Activated CD4-positive, alpha-beta T cell treated with anti-CD3 and anti-CD28 coated beads for 48 hours (primary cell): Measurements from ENCODE around the gene COBL.
A peak's percentile ranks its signal among the peaks of the same experiment; 100 is the strongest.

ENCODE experiments used
- DNase-seq: peaks from one replicate; pipeline ENCODE4 v3.0.0-alpha.2; 2020

Gene COBL, protein sequence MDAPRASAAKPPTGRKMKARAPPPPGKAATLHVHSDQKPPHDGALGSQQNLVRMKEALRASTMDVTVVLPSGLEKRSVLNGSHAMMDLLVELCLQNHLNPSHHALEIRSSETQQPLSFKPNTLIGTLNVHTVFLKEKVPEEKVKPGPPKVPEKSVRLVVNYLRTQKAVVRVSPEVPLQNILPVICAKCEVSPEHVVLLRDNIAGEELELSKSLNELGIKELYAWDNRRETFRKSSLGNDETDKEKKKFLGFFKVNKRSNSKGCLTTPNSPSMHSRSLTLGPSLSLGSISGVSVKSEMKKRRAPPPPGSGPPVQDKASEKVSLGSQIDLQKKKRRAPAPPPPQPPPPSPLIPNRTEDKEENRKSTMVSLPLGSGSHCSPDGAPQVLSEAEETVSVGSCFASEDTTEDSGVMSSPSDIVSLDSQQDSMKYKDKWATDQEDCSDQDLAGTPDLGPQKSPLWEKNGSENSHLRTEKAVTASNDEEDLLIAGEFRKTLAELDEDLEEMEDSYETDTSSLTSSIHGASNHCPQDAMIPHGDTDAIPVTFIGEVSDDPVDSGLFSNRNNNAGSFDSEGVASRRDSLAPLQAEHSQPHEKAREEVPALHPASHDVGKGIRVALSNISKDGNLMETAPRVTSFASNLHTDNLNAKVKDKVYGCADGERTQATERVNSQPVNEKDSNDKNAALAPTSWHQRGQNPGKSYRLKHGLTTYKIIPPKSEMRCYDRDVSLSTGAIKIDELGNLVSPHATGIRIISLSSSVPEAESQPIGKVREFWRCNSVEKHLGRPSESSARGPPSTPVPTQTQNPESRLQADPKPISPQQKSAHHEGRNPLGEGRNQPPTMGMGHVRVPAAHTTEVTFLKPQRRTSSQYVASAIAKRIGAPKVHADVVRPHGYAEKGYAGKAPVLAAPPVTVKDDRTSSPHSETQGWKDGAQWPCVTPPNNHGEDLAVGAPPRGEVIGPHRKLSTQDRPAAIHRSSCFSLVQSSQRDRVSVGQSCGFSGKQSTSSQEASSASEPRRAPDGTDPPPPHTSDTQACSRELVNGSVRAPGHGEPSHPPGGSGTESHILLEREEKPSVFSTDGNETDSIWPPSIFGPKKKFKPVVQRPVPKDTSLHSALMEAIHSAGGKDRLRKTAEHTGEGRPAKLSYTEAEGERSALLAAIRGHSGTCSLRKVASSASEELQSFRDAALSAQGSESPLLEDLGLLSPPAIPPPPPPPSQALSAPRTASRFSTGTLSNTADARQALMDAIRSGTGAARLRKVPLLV

DNA sequence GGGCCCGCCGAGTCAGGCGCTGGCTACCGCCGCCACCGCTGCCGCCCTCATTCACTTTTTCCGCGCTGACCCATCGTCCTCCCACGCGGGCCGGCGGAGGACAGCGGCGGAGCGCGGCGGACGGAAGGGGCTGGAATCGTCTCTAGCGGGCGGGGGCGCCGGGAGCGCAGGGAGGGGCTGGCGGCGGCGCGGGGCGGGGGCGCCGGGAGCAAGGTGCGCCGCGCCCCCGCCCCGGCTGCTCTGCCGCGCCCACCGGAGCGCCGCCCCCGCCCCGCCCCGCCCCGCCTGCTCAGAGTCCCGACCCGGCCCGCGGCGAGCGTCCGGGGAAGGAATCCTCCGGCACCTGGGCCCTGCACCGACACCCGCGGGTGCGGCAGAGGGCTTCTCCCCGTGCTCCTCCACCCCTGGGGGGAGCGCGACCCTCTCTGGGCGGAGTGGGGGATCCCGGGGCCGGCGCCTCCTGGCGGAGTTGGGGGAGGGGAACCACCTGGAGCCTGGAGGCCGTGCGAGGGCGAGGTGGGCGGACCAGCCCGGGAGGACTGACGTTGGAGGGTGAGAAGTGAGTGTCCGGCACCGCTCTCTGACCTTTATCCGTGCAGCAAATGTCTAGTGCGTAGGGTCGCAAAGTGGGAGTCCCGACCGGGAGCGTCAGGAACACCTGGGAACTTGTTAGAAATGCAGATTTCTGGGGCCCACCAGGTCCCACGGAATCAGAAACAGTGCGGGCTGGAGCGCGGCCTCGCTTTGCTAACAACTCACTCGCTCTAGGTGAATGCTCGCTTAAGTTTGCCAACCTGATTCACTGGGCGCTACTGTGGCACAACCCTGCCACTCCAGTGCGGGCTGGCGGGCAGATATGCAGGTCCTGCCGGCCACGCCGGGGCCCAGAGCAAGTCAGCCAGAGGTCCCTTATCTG lies at the start of gene COBL:
COBL (minus strand) TSS at position 144 of the 916 bp plus-strand sequence. CDS start 176 bp downstream, outside the sequence.
- peak; percentile 5 for DNase-seq

DNA sequence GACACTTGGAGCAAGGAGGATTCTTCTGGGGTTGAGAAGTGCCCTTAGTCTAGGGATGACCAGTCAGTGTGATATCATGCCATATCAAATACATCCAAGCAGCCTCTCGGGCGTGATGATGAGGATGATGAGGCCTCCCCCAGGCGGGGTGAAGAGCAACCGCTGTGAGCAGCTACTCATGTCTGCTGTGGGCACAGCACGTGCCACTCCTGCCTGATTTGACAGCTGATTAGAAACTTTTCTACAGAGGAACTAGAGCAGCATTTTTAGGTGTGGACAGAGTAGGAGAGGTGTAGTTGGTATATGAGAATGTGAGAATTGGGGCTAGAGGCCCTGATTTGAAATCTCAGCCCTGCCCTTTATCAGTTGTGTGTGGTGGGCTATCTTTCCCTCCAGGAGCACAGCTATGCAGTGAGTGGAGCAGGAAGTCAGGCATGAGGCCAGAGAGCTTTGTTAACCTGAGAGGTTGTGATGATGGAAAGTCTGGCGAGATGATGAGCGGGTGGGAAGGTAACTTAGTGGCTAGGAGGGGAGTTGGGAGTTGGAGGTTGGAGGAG lies 49.6 kb upstream of the COBL start:
- DNase-seq: no peak

DNA sequence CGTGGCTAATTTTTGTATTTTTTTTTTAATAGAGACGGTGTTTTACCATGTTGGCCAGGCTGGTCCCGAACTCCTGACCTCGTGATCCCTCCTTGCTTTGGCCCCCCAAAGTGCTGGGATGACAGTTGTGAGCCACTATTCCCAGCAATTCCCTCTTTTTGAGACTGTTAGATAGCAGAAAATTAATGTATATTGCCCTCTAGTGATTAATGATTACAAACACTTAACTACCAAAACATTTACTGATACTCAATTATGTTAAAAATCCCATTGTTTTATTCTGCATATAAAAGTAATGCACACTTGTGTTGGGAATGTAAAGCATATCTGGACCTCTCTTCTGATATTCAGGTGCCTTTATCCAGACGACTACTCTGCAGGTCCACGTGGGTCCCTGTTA lies 41.2 kb upstream of the COBL start:
- no peak for DNase-seq

DNA sequence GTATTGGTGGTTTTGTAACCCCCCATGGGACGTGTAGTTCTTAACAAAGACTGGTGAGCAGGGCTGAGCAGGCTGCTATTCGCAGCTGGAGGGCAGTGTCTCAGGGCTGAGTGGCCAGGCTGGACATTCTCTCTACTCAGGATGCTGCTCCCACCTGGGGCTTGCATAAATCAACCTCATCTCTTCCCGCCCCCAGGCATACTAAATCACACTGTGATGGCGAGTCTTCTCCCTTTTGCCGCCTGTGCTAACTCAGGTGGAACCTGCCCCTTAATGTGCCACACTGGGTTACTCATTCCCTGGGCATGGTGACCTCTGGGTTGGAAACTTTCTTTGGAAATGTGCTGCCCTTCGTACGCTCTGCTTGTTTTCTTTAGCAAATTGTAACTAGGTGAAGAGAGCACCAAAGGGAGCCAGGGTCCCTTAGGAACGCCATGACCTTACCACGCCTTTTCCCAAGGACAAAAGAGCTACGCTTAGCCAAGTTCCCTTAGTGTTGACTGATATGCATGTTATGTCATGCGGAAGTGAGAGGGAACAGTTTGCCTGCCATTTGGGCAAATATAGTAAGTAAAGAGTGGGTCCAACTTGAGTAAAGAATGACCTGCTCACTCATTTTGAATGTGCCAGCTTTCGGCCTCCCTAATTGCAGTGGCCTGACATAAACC lies 40.4 kb upstream of the COBL start:
- no peak for DNase-seq

DNA sequence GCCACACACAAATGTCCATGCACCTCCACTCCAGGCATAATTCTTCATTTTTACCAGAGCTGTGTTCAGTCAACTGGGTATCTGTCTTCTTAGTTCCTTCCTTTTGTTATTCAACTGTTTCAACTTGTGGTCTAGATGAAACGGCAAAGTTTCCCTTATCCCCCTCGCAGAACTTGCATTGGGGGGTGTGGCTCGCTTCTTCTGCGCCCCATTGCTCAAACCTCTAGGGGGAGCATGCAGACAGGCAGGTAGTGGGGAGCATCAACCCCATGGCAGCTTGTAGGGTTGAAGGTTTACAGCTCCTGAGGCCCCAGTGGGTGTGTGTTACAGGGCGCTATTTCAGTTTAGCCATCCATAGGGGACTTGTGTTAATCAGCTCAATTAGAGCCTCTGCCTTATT lies 38.3 kb upstream of the COBL start:
- DNase-seq: peak; percentile 5

DNA sequence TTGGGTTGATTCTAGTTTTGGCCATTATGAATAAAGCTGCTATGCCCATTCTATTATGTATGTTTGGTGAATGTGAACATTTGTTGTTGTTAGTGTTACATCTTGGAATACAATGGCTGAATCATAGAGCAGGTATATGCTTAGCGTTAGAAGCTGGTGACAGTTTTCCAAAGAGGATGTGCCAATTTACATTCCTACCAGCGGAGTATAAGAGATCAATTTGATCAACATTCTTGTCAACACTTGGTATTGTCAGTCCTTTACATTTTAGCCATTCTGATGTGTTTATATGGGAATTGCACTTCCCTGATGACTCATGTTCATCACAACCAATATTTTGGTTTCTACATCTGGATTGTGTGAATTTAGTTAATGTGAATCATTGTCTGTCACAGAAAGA lies 37.8 kb upstream of the COBL start:
- DNase-seq: no peak

DNA sequence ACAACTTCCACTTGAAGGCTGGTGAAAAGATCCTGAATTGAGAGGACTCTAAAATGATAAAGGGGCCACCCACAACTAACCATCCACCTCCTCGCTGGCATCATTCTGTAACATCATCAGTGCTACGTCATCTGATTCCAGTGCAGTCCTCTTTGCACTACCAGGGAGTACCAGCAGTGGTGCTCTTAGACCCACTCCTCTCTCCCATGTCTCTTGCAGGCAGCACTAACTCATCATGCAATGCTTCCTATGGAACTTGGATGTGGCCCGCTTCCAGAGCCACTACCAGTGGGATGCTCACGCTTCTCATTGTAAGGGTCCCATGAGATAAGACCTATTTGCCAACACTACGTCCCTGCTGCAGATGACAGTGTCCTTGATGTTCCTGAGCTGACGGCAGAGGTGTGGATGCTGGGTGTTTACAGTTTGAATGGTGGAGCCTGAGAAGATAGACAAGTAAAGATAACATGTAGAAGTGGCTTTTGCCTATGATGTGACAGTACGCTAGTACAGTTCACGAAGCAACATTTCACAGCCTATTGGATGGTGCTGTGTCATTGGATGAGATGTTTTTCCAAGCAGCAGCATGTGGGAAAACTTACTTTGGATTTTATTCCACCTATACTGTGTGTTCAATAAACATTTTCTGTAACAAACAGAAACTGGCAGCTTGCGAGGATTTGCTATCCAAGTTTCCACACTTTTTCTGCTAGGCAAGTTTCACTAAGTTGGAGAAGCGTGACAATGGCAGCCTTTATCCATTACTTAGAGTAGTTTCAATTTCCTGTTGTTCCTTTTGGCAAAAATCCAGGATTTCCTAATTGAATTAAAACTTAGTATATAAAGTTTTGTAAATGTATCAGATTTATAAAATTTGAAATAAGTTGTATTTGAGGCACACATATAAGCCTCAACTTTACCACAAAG lies 35.8 kb upstream of the COBL start:
- no peak for DNase-seq

DNA sequence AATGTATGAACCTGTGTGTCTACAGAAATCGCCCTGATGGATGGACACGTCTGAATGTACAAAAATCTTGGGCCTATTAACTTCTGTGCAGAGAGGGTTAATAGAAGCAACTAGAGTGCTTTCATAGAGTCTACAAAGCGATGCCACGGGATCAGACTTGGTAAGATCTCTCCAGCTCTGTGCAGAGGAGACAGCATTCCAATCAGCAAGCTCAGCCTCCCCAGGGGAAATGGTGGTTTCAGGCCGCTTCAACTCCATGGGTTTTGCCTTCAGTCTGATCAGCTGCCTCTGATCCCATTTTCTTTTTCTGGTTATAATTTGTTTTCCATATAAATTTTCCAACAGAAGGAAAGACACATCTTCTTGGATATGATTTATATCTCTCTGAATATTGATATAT lies 35.1 kb upstream of the COBL start:
- no peak for DNase-seq

DNA sequence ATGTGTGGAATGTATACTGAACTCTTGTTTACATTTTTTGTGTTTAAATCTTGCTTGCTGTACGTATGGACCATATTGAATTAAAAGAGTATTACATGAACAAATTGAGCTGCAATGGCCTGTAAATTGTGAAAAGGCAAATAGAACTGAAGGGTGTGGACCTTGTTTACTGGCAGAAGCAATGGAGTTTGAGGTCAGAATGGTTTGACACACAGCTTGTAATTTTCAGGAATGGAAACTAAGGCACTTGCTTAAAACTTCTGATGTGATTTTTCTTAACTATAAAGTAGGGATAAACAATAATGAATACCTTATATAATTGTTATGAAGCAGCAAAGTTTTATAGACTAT lies 33.9 kb upstream of the COBL start:
- no peak for DNase-seq

DNA sequence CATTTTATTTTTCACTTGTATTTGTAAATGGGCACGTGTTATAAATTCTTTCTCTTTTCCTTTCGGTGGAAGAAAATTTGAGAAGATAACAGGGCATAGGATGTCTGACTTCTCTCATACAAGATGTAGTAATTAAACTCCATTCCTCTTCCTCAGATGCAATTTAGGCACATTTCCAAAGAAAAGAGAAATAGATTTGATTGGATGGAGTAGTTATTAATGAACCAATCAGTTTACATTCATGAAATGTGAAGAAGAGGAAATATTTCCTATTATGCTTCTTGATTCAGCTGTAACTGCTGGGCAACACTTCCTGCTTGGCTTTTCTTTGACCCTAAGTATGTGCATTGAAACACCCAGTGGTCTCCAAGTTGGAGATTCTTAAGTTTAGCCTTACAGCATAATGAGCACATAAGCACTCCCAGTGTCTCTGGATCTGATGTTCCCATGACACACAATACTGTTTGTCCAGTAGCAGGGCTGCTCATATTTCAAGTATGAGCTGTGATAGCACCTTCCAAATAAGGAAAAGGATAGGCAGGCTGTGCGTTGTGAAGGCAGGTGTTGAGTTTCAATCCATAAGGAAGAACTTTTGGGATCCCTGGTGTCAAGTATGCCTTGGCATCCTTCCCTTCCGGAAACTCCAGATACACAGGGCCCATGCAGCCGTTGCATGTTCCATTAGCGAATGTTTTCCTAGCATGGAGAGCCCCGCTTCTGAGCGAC lies 33.4 kb upstream of the COBL start:
- no peak for DNase-seq

DNA sequence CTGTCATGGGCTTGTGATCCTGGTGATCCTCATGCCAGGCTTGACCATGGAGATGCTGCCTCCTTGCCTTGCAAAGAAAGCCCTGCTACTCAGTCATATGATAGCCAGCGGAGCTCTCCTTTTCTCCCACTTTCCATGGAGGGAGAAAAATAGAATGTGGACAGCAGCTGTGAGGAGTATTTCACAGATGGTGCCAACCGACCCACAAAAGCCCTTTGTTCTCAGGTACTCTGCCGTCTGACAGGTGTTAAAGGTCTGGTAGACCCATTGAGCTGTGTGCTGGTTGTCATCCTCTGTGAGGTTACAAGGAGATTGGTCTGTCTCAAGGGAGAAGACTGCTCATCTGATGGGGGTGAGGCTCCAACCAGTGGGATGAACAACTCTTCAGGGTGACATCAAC lies 29.5 kb upstream of the COBL start:
- DNase-seq: no peak

DNA sequence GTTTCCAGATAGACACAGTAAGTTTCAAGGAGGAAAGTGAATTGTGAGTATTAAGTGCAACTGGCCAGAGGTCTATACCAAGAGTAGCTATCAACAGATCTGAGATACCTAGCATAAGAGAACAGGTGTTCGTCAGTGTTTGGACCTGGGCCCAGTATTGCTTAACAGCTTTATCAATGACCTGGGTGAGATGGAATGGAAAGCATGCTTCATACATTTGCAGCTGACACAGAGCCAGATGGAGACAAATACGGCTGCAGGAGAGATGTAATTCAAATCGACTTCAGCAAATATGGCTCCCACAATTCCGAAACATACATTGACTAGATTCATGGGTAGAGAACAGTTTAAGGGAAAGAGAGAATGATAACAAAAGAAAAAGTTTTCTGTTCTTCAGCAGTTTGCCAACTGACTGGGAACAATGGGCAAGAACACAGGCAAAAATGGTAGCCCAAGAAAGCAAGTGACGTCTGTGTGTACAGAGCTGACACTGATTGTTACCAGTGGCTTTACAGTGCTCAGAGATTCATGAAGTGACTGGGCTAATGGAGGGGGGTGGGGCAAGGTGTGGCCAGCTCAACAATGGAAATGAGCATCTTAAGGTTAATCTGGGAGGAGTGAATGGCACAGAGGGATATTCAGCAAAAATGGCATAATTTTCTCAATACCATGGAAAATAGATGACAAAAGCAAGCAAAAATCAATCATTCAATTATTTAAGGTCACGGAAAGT lies 28.0 kb upstream of the COBL start:
- no peak for DNase-seq

DNA sequence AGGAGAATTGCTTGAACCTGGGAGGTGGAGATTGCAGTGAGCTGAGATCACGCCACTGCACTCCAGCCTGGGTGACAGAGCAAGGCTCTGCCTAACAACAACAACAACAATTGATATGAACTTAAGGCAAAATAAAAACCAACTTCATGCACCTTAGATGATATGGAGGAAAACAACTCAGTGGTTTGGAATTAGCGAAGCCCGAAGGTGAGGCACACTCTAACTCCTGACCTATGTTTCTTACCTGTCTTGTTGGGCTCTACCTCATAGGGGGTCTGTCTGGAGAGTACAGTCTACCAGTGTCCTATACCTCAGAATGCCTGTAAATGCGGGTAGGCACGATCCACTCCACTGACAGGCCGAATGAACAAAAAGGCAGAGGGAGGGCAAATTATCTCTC lies 24.3 kb upstream of the COBL start:
- DNase-seq: no peak

DNA sequence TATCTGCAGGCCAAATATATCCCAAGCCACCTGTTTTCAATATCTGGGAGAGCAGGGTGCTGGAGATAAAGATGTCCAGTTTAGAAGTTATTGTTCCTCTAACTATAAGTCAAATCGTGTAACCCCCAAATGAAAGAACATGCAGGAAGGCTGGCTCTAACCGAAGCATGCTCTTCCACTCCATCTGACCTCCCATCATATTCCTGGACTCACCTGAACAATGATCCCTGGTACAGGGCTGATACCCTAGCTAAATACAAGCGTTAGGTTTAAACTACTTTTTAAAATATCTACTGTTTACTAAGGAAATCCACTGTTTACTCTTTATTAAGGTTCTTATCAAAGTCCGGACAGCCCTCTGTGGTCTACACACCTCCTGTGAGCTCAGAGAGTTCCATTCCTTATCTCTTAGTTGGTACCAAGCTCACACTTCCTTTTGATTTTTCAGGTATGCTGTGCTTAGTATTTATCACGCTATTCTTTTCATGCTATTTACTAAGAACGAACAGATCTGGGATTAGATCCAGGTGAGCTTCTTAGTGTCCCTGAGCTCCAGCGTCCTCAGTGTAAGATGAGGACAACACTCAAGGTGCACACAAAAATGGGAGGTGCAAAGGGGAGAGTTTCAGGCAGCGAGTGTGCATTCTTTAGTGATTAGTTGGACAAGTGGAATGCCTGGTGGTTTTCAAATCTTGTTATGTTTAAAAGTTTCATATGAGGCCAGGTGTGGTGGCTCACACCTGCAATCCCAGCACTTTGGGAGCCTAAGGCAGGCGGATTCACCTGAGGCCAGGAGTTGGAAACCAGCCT lies 23.6 kb upstream of the COBL start:
- DNase-seq: no peak

DNA sequence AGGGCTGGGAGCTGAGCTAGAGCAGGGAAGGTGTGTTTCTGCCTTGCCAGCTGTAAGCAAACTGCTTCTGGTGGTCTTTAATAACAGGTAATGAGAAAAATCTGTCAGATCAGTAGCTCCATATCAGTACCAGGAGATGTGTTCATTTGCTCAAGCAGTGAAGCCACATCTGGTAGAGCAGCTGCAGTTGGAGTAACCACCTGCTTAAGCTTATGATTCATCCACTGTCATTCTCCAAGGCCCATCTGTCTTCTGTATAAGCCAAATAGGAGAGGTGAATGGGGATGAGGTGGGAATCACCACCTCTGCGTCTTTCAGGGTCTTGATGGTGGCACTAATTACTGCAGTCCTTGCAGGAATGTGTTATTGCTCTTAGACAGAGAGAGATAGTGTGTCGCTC lies 18.4 kb upstream of the COBL start:
- DNase-seq: no peak

DNA sequence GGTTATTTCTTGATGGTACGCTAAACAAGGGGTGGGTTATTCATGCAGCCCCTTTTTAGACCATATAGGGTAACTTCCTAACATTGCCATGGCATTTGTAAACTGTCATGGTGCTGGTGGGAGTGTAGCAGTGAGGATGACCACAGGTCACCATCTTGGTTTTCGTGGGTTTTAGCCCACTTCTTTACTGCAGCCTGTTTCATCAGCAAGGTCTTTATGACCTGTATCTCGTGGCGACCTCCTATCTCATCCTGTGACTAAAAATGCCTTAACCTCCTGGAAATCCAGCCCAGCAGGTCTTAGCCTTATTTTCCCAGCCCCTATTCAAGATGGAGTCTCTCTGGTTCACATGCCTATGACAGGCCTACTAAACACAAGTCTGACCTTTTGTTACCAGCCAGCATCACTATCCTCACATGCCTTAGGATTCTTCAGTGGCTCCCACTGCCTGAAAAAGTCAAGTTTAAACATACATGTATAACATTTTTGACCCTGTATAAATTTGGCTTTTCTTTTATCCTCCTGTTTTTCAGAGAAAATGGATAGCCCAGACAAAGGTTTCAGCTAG lies 13.2 kb upstream of the COBL start:
- DNase-seq: no peak

DNA sequence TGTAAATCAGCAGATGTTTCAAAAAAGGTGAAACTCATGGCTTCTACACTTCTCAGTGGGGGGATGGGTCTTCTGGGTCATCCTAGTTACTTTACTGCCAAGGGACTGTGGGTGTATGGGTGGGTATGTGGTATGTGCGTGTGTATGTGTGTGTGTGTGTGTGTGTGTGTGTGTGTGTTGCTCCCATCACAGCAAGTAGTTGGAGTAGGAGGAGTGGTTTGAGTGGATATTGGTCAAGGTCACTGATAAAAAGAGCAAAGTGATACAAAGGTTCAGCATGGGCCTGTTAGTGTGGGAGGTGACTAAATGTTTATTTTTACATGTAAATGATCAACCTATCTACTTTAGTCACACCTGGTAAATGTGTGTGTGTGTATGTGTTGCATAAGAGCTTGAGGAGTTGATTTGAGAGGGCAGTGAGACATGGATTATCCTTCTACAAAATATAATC lies 11.8 kb upstream of the COBL start:
- no peak for DNase-seq
